Bronchial epithelial cell (primary cell): Measurements from ENCODE around the gene VAPA. TPM values are rescaled to one million over a fixed set of nuclear protein-coding genes. Genes with fewer than 3 reads are reported as not detected.

Experiments used
- DNase-seq: peaks from one replicate; pipeline ENCODE4 v3.0.0-alpha.2; 2010; ENCODE audit warnings: low read depth
- FAIRE-seq: peaks from 2 replicates; lab custom pipeline; 2011; peaks lifted over from hg19 to GRCh38; lab: Jason Lieb, UNC
- H3K27me3 ChIP-seq: 2 replicates; pipeline ENCODE4 v1.5.1; 2011; ENCODE audit warnings: low read length; ENCODE audit not compliant: control insufficient read depth, insufficient read depth
- H3K36me3 ChIP-seq: 2 replicates; pipeline ENCODE4 v1.5.1; 2011; ENCODE audit warnings: low read length; ENCODE audit not compliant: control insufficient read depth, insufficient read depth
- H3K4me3 ChIP-seq: 2 replicates; pipeline ENCODE4 v1.5.1; 2011; ENCODE audit warnings: mild to moderate bottlenecking, low read depth, low read length, control low read depth
- CTCF ChIP-seq: IDR thresholded peaks from 2 replicates; pipeline ENCODE4 v1.5.1; 2011; ENCODE audit warnings: mild to moderate bottlenecking, moderate library complexity, low read length, control low read depth, inconsistent platforms; ENCODE audit not compliant: insufficient read depth, severe bottlenecking
- total RNA-seq: library from RNA; depleted of rRNA; stranded (reverse); fragments of >200 nt; gene quantifications from 2 replicates; pipeline ENCODE4 v1.2.1, GENCODE V29; 2014

VAPA gene
- total RNA-seq, 1 donor from 2014 or later: 356 TPM

GRCh38 chr18:9965711-9966624 is 52.2 kb downstream of the VAPA start:
- no peak overlapping the region for H3K4me3 ChIP-seq
- no peaks in the 10 kb centered on the region for H3K36me3 ChIP-seq
- no peak for FAIRE-seq
- peak; percentile 56 for DNase-seq
- TF ChIP-seq CTCF: no peak
- H3K27me3 ChIP-seq: no peaks in the 10 kb centered on the region

- no peak overlapping the region for H3K4me3 ChIP-seq
- no peaks in the 10 kb centered on the region for H3K27me3 ChIP-seq
- FAIRE-seq (no peak), DNase-seq (no peak)
- no peaks in the 10 kb centered on the region for H3K36me3 ChIP-seq
- TF ChIP-seq CTCF: no peak
These were observed 54.4 kb downstream of the VAPA start for GRCh38 chr18:9968081-9968848.

GRCh38 chr18:9969247-9969646 is 55.4 kb downstream of the VAPA start:
- Histone ChIP-seq H3K36me3 (no peaks in the 10 kb centered on the region), H3K27me3 (no peaks in the 10 kb centered on the region), H3K4me3 (no peak overlapping the region)
- FAIRE-seq (no peak), DNase-seq (no peak)
- TF ChIP-seq CTCF: no peak

GRCh38 chr18:9971313-9971920 is 57.6 kb downstream of the VAPA start:
- Histone ChIP-seq H3K4me3 (no peak overlapping the region), H3K36me3 (no peaks in the 10 kb centered on the region), H3K27me3 (no peaks in the 10 kb centered on the region)
- DNase-seq: peak; percentile 72
- TF ChIP-seq CTCF: peak; percentile 61
- no peak for FAIRE-seq

GRCh38 chr18:9973470-9973869 is 59.7 kb downstream of the VAPA start:
- TF ChIP-seq CTCF: no peak
- FAIRE-seq (no peak), DNase-seq (no peak)
- Histone ChIP-seq H3K4me3 (no peak overlapping the region), H3K27me3 (no peaks in the 10 kb centered on the region), H3K36me3 (no peaks in the 10 kb centered on the region)
